NCI-H2107 (cell line): Measurements from ENCODE around the gene ALG3.
A peak's percentile ranks its signal among the peaks of the same experiment; 100 is the strongest.
"Not testable (repeated sequence)": the region's sequence is repeated elsewhere in the genome, so short reads cannot be mapped to it uniquely, and the experiment has no call there.

Source experiments
- DNase-seq: peaks from one replicate; lab custom pipeline; 2025; lab: John Stamatoyannopoulos, UW

Gene ALG3

DNA sequence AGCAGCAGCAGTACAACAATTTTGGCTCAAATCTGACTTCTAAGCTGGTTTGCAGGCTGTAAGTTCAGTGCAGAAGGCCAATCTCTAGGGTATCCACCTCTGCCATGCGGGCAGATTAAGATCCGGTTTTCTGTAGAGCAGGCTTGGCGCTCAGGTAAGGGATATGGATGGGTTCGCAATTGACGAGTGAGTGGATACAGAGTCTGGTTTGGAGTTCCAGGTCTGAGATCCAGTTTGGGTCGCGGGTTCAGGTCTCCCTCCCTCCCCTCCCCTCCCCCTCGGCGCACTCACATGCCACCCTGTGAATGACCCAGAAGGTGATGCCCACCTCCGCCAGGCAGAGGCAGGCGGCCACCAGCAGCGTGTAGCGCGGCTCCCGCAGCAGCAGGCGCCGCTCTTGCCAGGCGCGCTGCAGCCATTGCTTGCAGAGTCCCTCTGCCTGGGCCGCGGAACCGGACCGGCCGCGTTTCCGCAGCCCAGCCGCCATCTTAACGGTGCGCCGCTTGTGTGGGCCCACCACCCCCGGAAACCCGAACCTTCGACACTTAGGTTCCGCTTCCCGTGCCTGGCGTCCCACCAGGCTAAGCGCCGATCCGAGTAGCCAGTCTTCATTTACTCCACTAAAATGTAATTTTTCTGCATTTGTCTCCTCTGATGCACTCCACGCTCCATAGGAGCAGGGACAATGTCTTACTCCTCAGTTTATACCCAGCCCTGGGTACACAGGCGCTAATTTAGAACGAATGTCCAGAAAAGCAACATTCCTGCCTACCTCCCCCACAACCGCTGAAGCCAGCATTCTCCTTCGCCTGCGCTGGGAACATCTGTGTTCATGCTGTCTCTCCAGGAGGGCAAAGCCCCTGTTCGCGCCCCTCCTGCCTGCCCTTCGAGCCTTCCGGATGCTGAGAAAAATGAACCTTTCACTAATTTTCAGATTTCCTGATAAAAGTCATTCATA lies at the start of gene ALG3:
Gene ALG3, minus strand, starts transcription at position 509 of the 958 bp plus-strand sequence. Its CDS starts 22 bp downstream, at position 487.
- peak; percentile 97 for DNase-seq

DNA sequence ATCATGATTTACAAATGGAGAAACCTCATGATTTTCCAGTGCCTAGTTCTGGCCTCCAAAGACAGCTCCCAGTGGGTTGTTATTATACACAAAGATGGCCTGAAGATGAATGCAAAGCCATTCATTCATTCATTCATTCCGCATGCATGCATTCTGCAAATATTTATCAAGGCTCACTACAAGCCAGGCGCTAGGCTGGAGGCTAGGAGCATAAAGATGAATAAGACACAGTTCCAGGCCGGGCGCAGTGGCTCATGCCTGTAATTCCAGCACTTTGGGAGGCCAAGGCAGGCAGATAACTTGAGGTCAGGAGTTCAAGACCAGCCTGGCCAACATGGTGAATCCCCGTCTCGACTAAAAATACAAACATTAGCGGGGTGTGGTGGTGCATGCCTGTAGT lies 47.9 kb upstream of the ALG3 start:
- no peak for DNase-seq

DNA sequence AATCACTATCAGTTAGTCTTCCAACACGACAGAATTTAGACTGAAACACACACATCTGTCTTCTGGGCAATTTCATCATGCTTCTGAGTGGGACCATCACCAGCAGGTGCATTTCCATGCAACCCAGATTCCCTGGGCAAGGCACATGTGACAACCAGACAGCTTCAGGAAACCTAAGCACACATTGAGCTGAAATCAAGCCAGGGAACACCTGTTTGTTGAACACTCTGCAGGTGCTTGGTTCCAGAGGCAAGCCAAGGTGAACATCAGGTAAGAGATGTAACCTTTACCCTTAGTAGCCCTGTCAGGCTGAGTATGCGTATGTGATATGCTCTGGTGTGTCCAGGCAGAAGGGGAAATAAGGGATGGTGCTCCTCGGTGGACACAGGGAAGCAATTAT lies 47.0 kb upstream of the ALG3 start:
- no peak for DNase-seq

DNA sequence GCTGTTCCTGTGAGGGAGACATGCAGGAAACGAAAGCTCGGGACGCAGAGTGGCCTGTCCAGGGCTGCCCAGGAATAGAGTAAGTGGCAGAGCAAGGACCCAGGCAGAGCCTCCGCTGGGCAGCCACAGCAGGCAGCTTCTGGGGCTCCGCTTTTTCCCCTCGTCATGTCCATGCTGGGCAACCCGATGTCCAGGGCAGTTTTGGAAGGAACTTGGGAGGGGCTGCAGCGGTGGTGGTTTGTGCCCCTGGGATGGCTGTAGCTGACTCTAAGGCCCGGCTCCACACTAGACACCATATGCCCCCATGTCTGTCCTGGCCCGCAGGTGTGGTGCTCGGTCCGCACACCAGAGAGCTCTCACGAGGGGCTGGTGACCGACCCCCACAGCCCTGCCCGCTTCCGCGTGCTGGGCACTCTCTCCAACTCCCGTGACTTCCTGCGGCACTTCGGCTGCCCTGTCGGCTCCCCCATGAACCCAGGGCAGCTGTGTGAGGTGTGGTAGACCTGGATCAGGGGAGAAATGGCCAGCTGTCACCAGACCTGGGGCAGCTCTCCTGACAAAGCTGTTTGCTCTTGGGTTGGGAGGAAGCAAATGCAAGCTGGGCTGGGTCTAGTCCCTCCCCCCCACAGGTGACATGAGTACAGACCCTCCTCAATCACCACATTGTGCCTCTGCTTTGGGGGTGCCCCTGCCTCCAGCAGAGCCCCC lies 43.1 kb upstream of the ALG3 start:
- DNase-seq, result no peak

DNA sequence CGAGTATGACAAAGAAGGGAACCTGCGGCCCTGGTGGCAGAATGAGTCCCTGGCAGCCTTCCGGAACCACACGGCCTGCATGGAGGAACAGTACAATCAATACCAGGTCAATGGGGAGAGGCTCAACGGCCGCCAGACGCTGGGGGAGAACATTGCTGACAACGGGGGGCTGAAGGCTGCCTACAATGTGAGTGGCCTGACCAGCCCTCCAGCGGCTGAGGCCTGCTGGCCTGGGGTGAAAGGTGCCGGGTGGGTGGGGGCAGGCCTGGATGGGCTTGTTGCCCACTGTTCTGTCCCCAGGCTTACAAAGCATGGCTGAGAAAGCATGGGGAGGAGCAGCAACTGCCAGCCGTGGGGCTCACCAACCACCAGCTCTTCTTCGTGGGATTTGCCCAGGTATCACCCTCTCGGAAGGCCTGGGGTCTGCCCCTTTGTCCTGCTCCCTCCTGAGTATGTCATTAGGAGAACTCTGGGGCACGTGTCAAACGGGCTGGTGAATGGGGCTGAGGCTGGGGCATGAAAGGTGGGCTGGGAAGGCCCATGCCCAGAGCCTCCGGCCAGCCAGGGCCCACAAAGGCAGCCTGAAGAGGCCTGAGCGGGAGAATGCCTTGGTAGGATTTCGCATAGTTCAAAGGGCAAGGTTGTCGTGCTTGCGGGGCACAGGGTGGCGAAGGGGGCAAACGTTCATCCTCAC lies 42.4 kb upstream of the ALG3 start:
- no peak for DNase-seq

DNA sequence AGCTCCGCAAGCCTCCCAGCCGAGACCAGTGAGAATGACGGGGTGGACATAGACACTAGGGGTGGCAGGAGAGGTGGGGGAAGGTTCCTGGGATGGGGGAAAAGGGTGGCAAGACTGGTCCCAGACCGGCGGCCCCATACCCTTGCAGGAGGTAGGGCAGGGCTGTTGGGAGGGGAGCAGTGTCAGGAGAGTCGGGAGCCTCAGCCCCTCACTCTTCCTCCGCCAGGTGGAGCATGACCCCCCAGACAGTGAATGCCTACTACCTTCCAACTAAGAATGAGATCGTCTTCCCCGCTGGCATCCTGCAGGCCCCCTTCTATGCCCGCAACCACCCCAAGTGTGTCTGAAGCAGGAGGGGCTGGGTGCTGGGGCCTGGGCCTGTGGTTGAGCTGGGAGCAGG lies 41.6 kb upstream of the ALG3 start:
- no peak for DNase-seq

DNA sequence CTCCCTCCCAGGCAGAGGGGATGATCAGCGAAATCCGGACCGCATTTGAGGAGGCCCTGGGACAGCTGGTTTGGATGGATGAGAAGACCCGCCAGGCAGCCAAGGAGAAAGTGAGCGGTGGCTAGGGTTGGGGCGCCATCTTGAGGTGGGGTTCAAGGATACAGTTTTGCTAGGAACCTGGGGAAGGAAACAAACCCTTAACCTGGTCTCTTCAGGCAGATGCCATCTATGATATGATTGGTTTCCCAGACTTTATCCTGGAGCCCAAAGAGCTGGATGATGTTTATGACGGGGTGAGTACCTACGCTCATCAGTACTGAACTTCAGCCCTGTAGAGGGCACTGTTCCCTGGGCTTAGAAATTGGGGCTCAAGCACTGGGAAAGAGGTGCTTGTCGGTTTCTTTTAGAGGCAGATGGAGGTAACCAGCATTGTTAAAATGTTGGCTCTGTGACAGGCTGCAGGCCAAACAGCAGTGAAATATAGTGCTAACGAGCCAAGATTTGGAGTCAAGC lies 40.7 kb upstream of the ALG3 start:
- peak; percentile 84 for DNase-seq

DNA sequence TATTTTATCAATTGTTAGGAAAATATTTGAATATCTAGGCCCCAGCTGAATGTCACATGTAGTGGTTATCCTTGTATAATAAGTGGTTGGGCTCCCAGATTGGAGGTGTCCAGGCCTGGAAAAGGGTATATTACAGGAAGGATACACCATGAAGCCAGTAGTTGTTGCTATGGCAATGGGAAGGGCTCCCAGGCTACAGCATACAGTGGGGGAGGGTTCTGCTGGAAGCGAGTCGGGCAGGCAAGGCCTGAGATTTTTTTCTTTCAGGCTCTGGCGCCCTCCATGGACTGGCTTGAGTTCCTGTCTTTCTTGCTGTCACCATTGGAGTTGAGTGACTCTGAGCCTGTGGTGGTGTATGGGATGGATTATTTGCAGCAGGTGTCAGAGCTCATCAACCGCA lies 35.9 kb upstream of the ALG3 start:
- DNase-seq, result peak; percentile 92

DNA sequence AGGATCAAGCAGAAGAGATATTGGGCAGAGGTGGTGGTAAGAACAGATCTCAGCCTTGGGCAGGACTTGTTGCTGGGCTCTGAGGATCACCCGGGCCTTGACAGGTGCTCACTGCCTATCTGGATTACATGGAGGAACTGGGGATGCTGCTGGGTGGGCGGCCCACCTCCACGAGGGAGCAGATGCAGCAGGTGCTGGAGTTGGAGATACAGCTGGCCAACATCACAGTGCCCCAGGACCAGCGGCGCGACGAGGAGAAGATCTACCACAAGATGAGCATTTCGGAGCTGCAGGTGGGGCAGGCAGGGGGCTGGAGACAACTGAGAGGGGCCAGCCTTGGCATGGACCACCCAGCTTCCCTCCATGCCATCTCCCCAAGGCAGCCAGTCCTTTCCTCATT lies 34.9 kb upstream of the ALG3 start:
- DNase-seq, result no peak

DNA sequence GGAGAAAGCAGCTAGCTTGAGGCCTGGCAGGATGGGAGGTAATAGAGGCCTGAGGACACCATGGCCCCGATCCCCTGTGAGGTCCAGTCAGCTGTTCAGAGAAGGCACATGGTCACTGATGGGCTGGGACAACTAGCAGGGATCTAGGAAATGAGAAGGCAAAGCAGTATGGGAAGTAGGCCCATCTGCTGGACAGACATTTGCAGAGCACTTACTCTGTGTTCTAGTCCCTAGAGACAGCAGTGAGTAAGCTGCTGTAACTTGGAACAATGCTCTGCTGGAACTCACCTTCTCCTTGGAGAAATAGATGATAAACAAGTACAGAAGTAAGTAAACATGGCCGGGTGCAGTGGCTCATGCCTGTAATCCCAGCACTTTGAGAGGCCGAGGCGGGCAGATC lies 34.2 kb upstream of the ALG3 start:
- no peak for DNase-seq

DNA sequence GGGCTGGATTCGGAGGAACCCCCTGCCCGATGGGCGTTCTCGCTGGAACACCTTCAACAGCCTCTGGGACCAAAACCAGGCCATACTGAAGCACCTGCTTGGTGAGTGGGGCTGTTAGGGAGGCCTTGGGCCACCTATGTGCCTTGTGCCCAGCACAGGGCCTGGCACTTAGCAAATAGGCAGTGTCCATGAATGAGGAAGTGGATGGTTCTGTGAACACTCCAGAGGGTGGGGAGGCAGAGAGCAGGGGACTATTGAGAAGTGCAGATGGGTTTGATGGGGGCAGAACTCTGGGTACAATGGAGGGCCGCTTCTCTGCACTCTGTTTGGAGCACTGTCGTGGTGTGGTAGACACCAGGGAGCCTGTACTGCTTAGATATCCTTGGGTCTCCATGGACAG lies 28.6 kb upstream of the ALG3 start:
- DNase-seq, result no peak

DNA sequence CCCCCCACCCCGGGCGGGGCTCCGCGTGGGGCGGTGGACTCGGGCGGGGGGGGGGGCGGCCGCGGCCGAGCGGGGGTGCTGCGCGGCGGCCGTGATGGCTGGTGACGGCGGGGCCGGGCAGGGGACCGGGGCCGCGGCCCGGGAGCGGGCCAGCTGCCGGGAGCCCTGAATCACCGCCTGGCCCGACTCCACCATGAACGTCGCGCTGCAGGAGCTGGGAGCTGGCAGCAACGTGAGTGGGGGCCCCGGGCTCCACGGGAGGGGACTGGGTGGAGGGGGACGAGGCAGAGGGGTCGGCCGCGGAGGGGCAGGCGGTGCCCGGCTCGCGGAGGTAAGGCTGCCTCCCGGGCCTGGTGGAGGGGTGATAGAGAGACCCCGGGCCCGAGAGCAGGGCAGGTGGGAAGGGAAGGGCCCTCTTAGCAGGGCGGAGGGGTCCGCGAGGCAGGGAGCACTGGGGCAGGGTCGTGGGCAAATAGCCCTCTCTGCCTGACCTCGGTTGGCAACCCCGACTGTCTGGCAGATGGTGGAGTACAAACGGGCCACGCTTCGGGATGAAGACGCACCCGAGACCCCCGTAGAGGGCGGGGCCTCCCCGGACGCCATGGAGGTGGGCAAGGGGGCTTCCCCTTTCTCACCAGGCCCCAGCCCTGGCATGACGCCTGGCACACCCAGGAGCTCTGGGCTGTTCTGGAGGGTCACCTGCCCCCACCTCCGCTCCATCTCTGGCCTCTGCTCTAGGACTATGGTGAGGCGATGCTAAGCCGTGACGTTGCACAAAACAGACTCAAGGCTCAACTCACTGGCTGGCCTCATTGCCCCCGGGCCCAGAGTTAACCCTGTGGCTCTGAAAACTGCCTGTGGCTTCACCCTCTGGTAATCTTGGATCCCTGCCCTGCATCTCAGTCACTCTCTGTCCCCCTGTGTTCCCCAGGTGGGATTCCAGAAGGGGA lies 27.5 kb upstream of the ALG3 start, which contains the start of gene ECE2:
Gene ECE2, plus strand, starts transcription at position 62 of the 950 bp plus-strand sequence. Its CDS starts 132 bp downstream, at position 194.
- DNase-seq, result no peak

DNA sequence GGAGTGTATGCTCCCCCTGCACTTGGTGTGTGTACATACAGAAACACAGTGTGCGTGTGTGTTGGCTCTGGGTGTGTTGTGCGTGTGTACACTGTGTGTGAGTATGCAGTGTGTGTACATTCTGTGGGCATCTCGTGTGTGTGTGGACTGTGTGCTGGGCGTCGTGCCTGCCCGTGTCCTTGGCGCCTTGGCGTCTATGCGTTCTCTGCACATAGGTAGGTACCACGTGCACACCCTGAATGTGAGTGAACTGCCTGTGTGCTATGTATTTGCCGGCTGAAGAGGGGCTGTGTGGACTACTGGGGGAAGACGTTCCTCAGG lies 26.6 kb upstream of the ALG3 start:
- no peak for DNase-seq

DNA sequence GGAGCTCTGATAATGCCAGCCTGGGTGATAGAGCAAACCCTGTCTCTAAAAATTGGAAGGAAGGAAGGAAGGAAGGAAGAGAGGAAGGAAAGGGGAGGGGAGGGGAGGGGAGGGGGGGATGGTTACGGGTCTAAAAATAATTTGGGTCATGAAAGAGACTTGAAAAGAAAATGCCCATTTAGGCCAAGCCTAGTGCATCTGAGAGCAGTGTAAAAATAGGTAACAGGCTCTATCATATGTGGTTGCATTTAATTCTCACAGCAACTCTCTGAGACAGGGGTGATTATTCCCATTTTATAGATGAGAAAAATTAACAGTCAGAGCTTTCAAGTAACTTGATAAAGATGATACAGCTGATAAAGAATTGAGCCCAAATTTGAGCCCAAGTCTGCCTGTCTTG lies 23.5 kb upstream of the ALG3 start:
- DNase-seq, result no peak

DNA sequence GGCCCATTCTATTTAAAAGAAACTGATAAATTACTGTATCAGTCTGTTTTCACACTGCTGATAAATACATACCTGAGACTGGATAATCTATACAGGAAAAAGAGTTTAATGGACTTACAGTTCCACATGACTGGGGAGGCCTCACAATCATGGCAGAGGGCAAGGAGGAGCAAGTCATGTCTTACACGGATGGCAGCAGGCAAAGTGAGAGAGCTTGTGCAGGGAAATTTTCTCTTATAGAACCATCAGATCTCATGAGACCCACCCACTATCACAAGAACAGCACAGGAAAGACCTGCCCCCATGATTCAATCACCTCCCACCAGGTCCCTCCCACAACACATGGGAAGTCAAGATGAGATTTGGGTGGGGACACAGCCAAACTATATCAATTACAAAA lies 18.5 kb upstream of the ALG3 start:
- DNase-seq, result not testable (repeated sequence)

DNA sequence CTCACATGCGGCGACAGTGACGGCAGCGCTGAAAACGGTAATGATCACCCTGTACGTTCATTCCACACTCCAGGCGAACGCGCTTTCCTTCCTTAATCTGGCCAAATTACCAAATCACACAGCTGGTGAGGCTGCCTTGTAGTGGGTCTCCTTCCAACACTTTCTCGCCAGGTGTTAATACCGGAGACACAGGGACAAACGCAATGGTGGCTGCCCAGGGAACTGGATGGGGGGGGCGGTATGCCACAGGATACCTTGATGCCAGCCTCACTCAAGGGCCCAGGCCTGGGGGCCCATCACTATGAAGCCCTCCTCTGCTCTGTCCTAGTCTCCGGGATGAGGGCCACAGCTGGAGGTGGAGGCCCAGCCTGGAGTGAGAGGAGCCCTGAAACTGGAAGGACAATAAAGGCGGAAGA lies 14.0 kb upstream of the ALG3 start:
- DNase-seq, result peak; percentile 73

DNA sequence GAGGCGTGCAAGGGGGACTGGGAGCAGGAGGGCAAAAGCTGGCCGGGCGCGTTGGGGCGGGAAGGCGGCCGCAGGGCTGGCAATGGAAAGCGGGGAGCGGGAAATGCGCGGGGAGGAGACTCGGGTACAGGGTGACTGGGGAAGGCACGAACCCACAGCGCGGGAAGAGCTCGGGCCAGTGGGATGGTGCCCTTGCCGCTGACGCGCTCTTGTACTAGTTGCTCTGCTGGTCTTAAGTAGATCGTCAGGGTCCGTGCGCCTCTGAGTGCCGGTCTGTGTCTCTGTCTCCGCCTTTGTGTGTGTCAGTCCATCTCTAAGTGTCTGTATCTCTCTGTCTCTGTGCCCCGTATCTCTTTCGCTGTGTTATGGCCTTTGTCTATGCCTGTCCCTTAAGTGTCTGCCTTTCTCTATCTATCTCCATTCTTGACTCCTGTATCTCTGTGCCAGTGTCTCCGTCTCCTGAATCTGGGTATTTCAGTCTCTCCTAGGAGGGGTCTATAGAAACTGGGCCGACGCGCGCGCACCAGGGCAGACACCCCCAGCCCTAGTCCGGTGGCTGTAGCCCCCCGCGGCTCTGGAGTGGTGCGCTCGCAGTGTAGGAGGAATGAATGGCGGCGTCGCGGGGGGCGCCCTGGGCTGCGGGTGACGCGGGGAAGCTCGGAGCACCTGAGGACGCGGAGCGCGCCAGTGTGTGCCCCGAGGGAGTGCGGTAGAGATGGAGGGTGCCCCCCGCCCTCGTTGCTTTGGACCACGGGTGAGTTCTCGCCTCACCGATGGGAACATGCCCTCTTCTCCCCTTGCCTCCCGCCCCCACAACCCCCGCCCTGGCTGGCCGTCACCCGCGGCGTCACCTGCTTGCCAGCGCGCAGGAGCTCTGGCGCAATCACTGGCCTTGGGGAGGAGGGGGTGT lies 13.3 kb upstream of the ALG3 start:
- peak; percentile 55 for DNase-seq

DNA sequence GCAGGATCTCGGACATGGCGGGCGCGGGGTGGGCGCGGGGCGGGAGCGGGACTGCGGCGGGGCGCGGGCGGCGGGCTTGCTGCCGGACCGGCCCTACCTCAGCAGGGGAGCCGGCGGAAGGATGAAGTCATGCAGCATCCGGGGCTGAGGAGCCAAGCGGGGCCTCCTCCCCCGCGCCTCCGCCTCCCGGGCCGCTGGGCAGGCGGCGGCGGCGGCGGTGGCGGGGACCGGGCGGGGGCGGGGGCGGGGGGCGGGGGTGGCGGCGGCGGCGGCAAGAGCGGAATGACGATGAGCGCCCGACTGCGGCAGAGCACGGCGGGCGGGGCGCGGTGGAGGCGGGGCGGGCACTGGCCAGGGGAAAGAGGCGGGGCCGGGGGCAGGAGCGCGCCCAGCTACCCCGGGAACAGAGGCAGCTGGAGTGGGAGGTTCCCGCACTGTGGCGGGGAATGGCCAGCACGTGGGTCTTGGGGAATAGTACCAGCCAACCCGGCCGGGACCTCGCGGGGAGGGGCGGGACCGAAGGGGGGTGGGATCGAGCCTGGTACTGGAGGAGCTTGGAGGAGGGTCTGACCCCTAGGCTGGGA lies 12.6 kb upstream of the ALG3 start, which contains the start of gene CAMK2N2:
Gene CAMK2N2, minus strand, starts transcription at position 284 of the 584 bp plus-strand sequence. Its CDS starts 268 bp downstream, at position 16.
- DNase-seq, result peak; percentile 92

DNA sequence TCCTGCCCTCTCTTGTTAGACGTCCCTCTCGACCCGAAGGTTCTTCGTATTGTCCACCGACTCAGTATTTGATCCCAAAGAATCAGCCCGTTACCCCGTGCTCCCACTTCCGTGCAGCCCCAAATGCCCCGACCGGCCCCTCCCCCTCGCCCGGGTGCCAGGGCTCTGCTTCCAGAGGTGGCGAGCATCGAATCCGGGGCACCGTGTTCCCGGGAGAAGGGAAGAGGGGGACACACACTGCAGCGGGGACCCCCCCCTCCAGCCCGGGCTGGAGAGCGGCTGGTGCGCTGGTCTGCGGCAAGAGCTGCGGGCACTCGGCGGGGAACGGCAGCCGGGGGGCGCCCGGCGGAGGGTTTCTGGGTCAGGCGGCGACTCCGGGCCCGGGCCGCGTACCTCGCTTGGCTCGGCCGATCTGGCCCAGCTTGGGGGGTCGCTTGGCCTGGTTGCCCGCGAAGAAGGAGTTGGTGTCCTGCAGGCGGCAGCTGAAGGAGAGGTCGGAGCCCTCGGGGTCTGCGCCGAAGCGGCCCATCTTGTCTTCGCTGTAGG lies 12.0 kb upstream of the ALG3 start:
- no peak for DNase-seq
